Stimulated activated CD8-positive, alpha-beta memory T cell treated with anti-CD3 and anti-CD28 coated beads, Interleukin-12 subunit alpha, Interleukin-12 subunit beta, amount 100 ng/mL, for 24 hours (primary cell): Measurements from ENCODE around the gene LPCAT3.

Experiments
- DNase-seq: peaks from one replicate; pipeline ENCODE4 v3.0.0-alpha.2; 2020; ENCODE audit errors: extremely low read depth

LPCAT3 gene

GRCh38 chr12:6998715-6999451 lies 19.4 kb downstream of the LPCAT3 start:
- no peak for DNase-seq

GRCh38 chr12:6996040-6996441 lies 22.2 kb downstream of the LPCAT3 start:
- DNase-seq: no peak

GRCh38 chr12:6987956-6988553 lies 30.2 kb downstream of the LPCAT3 start:
- no peak for DNase-seq

GRCh38 chr12:6982532-6982931 lies 35.7 kb downstream of the LPCAT3 start:
- no peak for DNase-seq

- DNase-seq: no peak
Measured at GRCh38 chr12:6981152-6982052, 36.9 kb downstream of the LPCAT3 start.

- no peak for DNase-seq
Measured at GRCh38 chr12:6980740-6981139, 37.5 kb downstream of the LPCAT3 start.

GRCh38 chr12:6980075-6980474 lies 38.2 kb downstream of the LPCAT3 start:
- DNase-seq: no peak

GRCh38 chr12:6979453-6979852 lies 38.8 kb downstream of the LPCAT3 start:
- DNase-seq: no peak

GRCh38 chr12:6979021-6979420 lies 39.3 kb downstream of the LPCAT3 start:
- DNase-seq: no peak

- DNase-seq: no peak
Measured at GRCh38 chr12:6978611-6979011, 39.7 kb downstream of the LPCAT3 start.

GRCh38 chr12:6978188-6978587 lies 40.1 kb downstream of the LPCAT3 start:
- no peak for DNase-seq

GRCh38 chr12:6977653-6978052 lies 40.6 kb downstream of the LPCAT3 start:
- no peak for DNase-seq

GRCh38 chr12:6975297-6976032 lies 42.8 kb downstream of the LPCAT3 start:
- DNase-seq: no peak

- DNase-seq: no peak
Measured at GRCh38 chr12:6974180-6974579, 44.1 kb downstream of the LPCAT3 start.

GRCh38 chr12:6970096-6970527 lies 48.2 kb downstream of the LPCAT3 start:
- DNase-seq: no peak

- DNase-seq: no peak
Measured at GRCh38 chr12:6968426-6968825, 49.9 kb downstream of the LPCAT3 start.

- no peak for DNase-seq
Measured at GRCh38 chr12:6967651-6968100, 50.6 kb downstream of the LPCAT3 start.

GRCh38 chr12:6966351-6966750 lies 51.9 kb downstream of the LPCAT3 start:
- no peak for DNase-seq

GRCh38 chr12:6965714-6966113 lies 52.6 kb downstream of the LPCAT3 start:
- DNase-seq: no peak

GRCh38 chr12:6965026-6965661 lies 53.1 kb downstream of the LPCAT3 start:
- no peak for DNase-seq

- no peak for DNase-seq
Measured at GRCh38 chr12:6964605-6965025, 53.7 kb downstream of the LPCAT3 start.
